GM12875 (cell line): ENCODE data around the gene SCLY.

Source experiments
- H3K4me3 ChIP-seq: one replicate; pipeline ENCODE4 v1.5.1; 2011; ENCODE audit warnings: low read depth, low read length, control low read depth
- TF ChIP-seq, protein P1 (sequence below): IDR thresholded peaks from 2 replicates; pipeline ENCODE4 v1.5.1; 2011; ENCODE audit warnings: low read depth, mild to moderate bottlenecking, control low read depth, inconsistent platforms, low read length, moderate library complexity, borderline replicate concordance; ENCODE audit not compliant: insufficient read depth

The SCLY gene

DNA sequence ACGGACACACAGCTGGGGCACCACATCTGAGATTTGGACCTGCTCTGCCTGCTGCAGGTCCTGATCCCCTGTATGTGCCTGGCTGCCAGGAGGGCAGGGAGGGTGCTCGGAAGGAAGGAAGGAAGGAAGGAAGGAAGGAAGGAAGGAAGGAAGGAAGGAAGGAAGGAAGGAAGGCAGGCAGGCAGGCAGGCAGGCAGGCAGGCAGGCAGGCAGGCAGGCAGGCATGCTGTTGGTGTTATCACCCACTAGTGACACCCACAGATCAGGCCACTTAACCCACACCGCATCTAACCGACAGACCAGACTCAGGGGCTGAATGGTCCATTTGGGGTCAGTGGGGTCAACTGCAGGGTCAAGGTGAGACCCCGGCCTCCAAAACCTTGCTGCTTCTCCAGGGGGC, 83.5 kb downstream of the SCLY start:
- TF ChIP-seq, protein P1, sequence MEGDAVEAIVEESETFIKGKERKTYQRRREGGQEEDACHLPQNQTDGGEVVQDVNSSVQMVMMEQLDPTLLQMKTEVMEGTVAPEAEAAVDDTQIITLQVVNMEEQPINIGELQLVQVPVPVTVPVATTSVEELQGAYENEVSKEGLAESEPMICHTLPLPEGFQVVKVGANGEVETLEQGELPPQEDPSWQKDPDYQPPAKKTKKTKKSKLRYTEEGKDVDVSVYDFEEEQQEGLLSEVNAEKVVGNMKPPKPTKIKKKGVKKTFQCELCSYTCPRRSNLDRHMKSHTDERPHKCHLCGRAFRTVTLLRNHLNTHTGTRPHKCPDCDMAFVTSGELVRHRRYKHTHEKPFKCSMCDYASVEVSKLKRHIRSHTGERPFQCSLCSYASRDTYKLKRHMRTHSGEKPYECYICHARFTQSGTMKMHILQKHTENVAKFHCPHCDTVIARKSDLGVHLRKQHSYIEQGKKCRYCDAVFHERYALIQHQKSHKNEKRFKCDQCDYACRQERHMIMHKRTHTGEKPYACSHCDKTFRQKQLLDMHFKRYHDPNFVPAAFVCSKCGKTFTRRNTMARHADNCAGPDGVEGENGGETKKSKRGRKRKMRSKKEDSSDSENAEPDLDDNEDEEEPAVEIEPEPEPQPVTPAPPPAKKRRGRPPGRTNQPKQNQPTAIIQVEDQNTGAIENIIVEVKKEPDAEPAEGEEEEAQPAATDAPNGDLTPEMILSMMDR: no peak
- H3K4me3 ChIP-seq: no peak overlapping the region

DNA sequence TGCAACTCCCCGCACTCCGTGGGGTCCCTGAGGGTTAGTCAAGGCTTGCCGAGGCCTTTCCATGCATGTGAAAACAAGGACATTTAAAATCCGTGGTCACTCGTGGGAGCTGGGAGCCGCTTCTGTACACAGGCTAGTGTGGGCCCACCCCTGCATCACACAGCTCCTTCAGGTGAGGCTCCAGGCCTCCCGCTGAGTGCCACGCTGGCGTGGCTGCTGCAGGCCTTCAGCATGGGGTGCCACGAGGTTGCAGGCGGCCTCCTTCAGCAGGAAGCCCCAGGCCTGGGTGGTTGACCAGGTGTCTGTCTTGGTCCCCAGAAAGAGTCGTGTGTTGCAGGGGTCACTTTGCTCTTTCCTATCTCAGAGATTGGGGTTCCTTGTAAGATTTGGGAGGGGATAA, 84.2 kb downstream of the SCLY start:
- TF ChIP-seq, protein P1: no peak

DNA sequence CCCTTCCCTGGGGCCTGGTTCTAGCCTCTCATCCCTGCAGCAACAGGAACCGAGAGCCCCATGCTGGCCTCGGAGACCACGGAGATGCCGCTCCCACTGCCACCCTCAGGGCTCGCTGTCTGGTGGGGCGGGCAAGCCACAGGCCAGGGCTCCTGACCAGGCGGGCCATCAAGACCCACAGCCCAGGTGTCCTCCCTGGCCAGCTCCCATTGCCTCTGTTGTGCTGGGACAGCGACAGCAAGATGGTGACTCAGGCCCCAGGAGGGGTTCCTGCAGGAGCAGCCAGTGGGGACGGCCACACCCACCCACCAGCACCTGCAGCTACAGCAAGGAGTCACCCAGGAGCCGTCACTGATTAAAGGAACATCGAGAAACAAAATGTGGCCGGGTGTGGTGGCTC, 85.0 kb downstream of the SCLY start:
- TF ChIP-seq, protein P1: no peak
- no peak overlapping the region for H3K4me3 ChIP-seq

More for the DNA sequence above, 84.2 kb downstream of the SCLY start:
- H3K4me3 ChIP-seq: no peak overlapping the region

DNA sequence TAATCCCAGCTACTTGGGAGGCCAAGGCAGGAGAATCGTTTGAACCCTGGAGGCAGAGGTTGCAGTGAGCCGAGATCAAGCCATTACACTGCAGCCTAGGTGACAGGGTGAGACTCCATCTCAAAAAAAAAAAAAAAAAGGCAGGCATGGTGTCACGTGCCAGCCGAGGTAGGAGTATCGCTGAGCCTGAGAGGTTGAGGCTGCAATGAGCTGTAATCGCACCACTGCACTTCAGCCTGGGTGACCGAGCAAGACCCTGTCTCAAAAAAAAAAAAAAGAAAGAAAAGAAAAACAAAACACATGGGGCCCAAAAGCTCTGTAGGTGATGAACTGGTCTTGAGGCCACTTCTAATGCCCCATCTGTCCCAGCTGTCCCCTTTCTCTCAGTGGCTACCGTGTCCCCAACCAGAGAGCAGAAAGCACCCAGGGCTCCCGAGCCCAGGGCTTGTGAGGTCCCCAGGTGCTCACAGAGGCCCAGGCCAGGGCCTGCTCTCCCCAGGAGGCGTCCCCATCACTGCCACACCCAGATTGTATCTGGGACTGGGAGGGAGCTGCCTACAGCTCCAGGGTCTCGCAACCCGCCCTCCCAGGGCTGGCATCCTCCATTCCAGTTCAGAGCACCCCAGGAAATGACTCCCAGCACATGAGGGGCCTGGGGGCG, 86.2 kb downstream of the SCLY start:
- no peak overlapping the region for H3K4me3 ChIP-seq
- TF ChIP-seq, protein P1: no peak

DNA sequence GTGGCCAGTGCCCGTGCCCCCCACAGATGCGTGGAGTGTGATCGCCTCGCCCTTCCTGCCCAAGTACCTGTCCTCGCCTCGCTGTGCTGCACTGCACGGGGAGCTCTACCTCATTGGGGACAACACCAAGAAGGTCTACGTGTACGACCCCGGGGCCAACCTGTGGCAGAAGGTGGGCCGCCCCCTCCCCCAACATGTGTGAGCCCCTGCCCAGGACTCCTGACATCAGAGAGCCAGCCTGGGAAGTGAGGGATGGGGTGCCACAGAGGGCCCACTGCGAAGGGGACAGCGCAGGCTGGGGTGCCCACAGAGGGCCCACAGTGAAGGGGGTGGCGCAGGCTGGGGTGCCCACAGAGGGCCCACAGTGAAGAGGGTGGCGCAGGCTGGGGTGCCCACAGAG, 88.2 kb downstream of the SCLY start:
- TF ChIP-seq, protein P1: no peak
- H3K4me3 ChIP-seq: no peak overlapping the region
